GM23248 (cell line): ENCODE measurements around the gene PDE4B. TPM values are rescaled to one million over a fixed set of nuclear protein-coding genes. Genes with fewer than 3 reads are reported as not detected.

Source experiments
- DNase-seq: peaks from one replicate; pipeline ENCODE4 v3.0.0-alpha.2; 2015
- H2AFZ ChIP-seq: fragments of 200-600 bp; sonication (generic); 2 replicates; pipeline ENCODE4 v1.6.1; 2016; ENCODE audit warnings: antibody characterized with exemption
- H3F3A ChIP-seq: fragments of 200-600 bp; sonication (generic); 2 replicates; pipeline ENCODE4 v1.6.1; 2016; ENCODE audit warnings: mild to moderate bottlenecking, antibody characterized with exemption, mixed run types; ENCODE audit not compliant: insufficient read depth
- H3K27ac ChIP-seq: fragments of 200-600 bp; sonication (generic); 2 replicates; pipeline ENCODE4 v1.5.1; 2016; ENCODE audit warnings: mild to moderate bottlenecking
- H3K27me3 ChIP-seq: fragments of 200-600 bp; sonication (generic); replicated peaks from 2 replicates; pipeline ENCODE4 v1.6.1; 2016; ENCODE audit warnings: mild to moderate bottlenecking; ENCODE audit not compliant: insufficient read depth
- H3K36me3 ChIP-seq: fragments of 200-600 bp; sonication (generic); 2 replicates; pipeline ENCODE4 v1.6.1; 2016; ENCODE audit warnings: low read depth, mild to moderate bottlenecking
- H3K4me1 ChIP-seq: fragments of 200-600 bp; sonication (generic); 2 replicates; pipeline ENCODE4 v1.6.1; 2016; ENCODE audit warnings: mild to moderate bottlenecking; ENCODE audit not compliant: insufficient read depth
- H3K4me2 ChIP-seq: fragments of 200-600 bp; sonication (generic); one replicate; pipeline ENCODE4 v1.6.1; 2016; ENCODE audit warnings: mild to moderate bottlenecking; ENCODE audit not compliant: unreplicated experiment
- H3K4me3 ChIP-seq: fragments of 200-600 bp; sonication (generic); 2 replicates; pipeline ENCODE4 v1.5.1; 2016; ENCODE audit warnings: mild to moderate bottlenecking
- H3K79me2 ChIP-seq: fragments of 200-600 bp; sonication (generic); 2 replicates; pipeline ENCODE4 v1.6.1; 2016; ENCODE audit warnings: mild to moderate bottlenecking; ENCODE audit not compliant: insufficient read depth
- H3K9ac ChIP-seq: fragments of 200-600 bp; sonication (generic); 2 replicates; pipeline ENCODE4 v1.6.1; 2016; ENCODE audit warnings: mild to moderate bottlenecking
- H3K9me2 ChIP-seq: fragments of 200-600 bp; sonication (generic); 2 replicates; pipeline ENCODE4 v1.6.1; 2016; ENCODE audit warnings: mixed run types, mild to moderate bottlenecking, moderate library complexity; ENCODE audit not compliant: insufficient read depth
- H3K9me3 ChIP-seq: fragments of 200-600 bp; sonication (generic); one replicate; pipeline ENCODE4 v1.6.1; 2017; ENCODE audit warnings: low read depth
- H4K20me1 ChIP-seq: fragments of 200-600 bp; sonication (generic); 2 replicates; pipeline ENCODE4 v1.6.0; 2016; ENCODE audit not compliant: insufficient read depth
- EZH2 ChIP-seq: fragments of 200-600 bp; sonication (generic); IDR thresholded peaks from 2 replicates; pipeline ENCODE4 v1.6.1; 2018; ENCODE audit warnings: antibody characterized with exemption, mild to moderate bottlenecking; ENCODE audit not compliant: insufficient read depth, poor library complexity, severe bottlenecking
- EZH2phosphoT487 ChIP-seq: fragments of 200-600 bp; sonication (generic); IDR thresholded peaks from 2 replicates; pipeline ENCODE4 v1.6.1; 2018; ENCODE audit warnings: antibody characterized with exemption, moderate library complexity, mild to moderate bottlenecking, low read depth; ENCODE audit not compliant: insufficient read depth
- whole genome bisulfite sequencing, 2 experiments: methylation state at CpG; one replicate each; pipeline ENCODE4 v1.1.6; 2015 to 2017; ENCODE audit warnings: low lambda C conversion rate in 2 of 2, low coverage in 1 of 2; ENCODE audit errors: missing lambda C conversion rate in 2 of 2; 5-methylcytosine and 5-hydroxymethylcytosine counted together
- in situ Hi-C: fragments of 300-500 bp; cut with MboI; formaldehyde crosslinking; loops from 2 replicates; pipeline ENCODE4 v1.15.0; 2020
- polyA plus RNA-seq: library from polyadenylated mRNA; unstranded; fragments of >200 nt; fragmentation: Nextera tagmentation; extraction: Ambion mirVana; gene quantifications from 2 replicates; pipeline ENCODE4 v1.2.1, GENCODE V29; 2016
- total RNA-seq: library from RNA; depleted of rRNA; stranded (reverse); fragments of >200 nt; shearing (Covaris generic); gene quantifications from 2 replicates; pipeline ENCODE4 v1.2.3, GENCODE V29; 2014

The PDE4B gene
- total and polyA plus RNA-seq, 2 experiments from 2014 or later: 19.9 to 36.2 TPM

GRCh38 chr1:66351913-66352312 is 559.2 kb downstream of the PDE4B start:
- no peak overlapping the region for H3K4me3 ChIP-seq
- peaks cover 83% of the 10 kb centered on the region for H3K4me1 ChIP-seq
- TF ChIP-seq EZH2phosphoT487 (no peak), EZH2 (no peak)
- no peaks in the 10 kb centered on the region for H3K27me3 ChIP-seq
- H3K79me2 ChIP-seq: peaks cover 100% of the 10 kb centered on the region
- 98 to 100% methylated on average over 3 of the region's 3 CpGs for WGBS, 2 experiments
- H4K20me1 ChIP-seq: no peaks in the 10 kb centered on the region
- peak; percentile 37 for DNase-seq
- peaks cover 70% of the 10 kb centered on the region for H3F3A ChIP-seq
- H3K4me2 ChIP-seq: peak overlapping the region; percentile 69
- no peaks in the 10 kb centered on the region for H3K9me3 ChIP-seq
- peak overlapping the region; percentile 78 for H3K27ac ChIP-seq
- no peaks in the 10 kb centered on the region for H3K9me2 ChIP-seq
- peak overlapping the region; percentile 63 for H3K9ac ChIP-seq
- no peak overlapping the region for H2AFZ ChIP-seq
- peaks cover 14% of the 10 kb centered on the region; the same call in 1 of the 2 replicates for H3K36me3 ChIP-seq
- in situ Hi-C loops: no loop called here

- Histone ChIP-seq H3K4me3 (no peak overlapping the region), H3F3A (peaks cover 65% of the 10 kb centered on the region), H3K79me2 (peaks cover 100% of the 10 kb centered on the region), H2AFZ (no peak overlapping the region), H3K9ac (0 out of 2 replicates have a peak overlapping the region, but pooled peaks have one; percentile 2), H3K27me3 (no peaks in the 10 kb centered on the region), H3K36me3 (peaks cover 18% of the 10 kb centered on the region), H3K9me3 (no peaks in the 10 kb centered on the region), H3K9me2 (no peaks in the 10 kb centered on the region), H4K20me1 (no peaks in the 10 kb centered on the region), H3K4me2 (peak overlapping the region; percentile 69), H3K27ac (peak overlapping the region; percentile 78), H3K4me1 (peaks cover 77% of the 10 kb centered on the region)
- in situ Hi-C loops: no loop called here
- WGBS, 2 experiments: 36 to 38% methylated on average over 2 of the region's 2 CpGs
- no peak for TF ChIP-seq EZH2
- TF ChIP-seq EZH2phosphoT487: no peak
- DNase-seq: peak; percentile 28
These were observed 560.1 kb downstream of the PDE4B start for GRCh38 chr1:66352792-66353191.

GRCh38 chr1:66353257-66353656 is 560.6 kb downstream of the PDE4B start:
- Histone ChIP-seq H3F3A (peaks cover 70% of the 10 kb centered on the region), H3K4me2 (peak overlapping the region; percentile 18), H3K4me3 (no peak overlapping the region), H3K4me1 (peaks cover 77% of the 10 kb centered on the region), H3K9ac (0 out of 2 replicates have a peak overlapping the region, but pooled peaks have one; percentile 2), H4K20me1 (no peaks in the 10 kb centered on the region), H3K27me3 (no peaks in the 10 kb centered on the region), H2AFZ (no peak overlapping the region), H3K27ac (peak overlapping the region; percentile 78), H3K9me2 (no peaks in the 10 kb centered on the region), H3K36me3 (peaks cover 23% of the 10 kb centered on the region), H3K79me2 (peaks cover 100% of the 10 kb centered on the region), H3K9me3 (no peaks in the 10 kb centered on the region)
- in situ Hi-C loops: no loop called here
- no peak for DNase-seq
- 65 to 68% methylated on average over 5 of the region's 5 CpGs for WGBS, 2 experiments
- TF ChIP-seq EZH2 (no peak), EZH2phosphoT487 (no peak)

- H3F3A ChIP-seq: peaks cover 67% of the 10 kb centered on the region
- no peaks in the 10 kb centered on the region for H3K27me3 ChIP-seq
- WGBS, 2 experiments: 10 to 13% methylated on average over 5 of the region's 5 CpGs
- peaks cover 23% of the 10 kb centered on the region for H3K36me3 ChIP-seq
- peak overlapping the region; percentile 70 for H3K4me2 ChIP-seq
- peaks cover 74% of the 10 kb centered on the region for H3K4me1 ChIP-seq
- no peaks in the 10 kb centered on the region for H3K9me2 ChIP-seq
- H3K4me3 ChIP-seq: peak overlapping the region; percentile 57
- H3K79me2 ChIP-seq: peaks cover 100% of the 10 kb centered on the region
- peak overlapping the region; percentile 39 for H3K9ac ChIP-seq
- in situ Hi-C loops: no loop called here
- TF ChIP-seq EZH2: no peak
- TF ChIP-seq EZH2phosphoT487: no peak
- H3K27ac ChIP-seq: peak overlapping the region; percentile 32
- peak; percentile 56 for DNase-seq
- H3K9me3 ChIP-seq: no peaks in the 10 kb centered on the region
- H4K20me1 ChIP-seq: no peaks in the 10 kb centered on the region
- 0 out of 2 replicates have a peak overlapping the region, but pooled peaks have one; percentile 6 for H2AFZ ChIP-seq
These were observed 561.9 kb downstream of the PDE4B start for GRCh38 chr1:66354311-66355201.
